K562 (cell line): ENCODE measurements around the gene CXXC1. TPM values are rescaled to one million over a fixed set of nuclear protein-coding genes. Genes with fewer than 3 reads are reported as not detected.

Source experiments
- ARHGAP35 ChIP-seq: fragments of 450-650 bp; IDR thresholded peaks from 2 replicates; pipeline ENCODE4 v1.6.1; 2018; ENCODE audit not compliant: partially characterized antibody
- CEBPG ChIP-seq, 3 experiments: fragments of 200-800 bp in 1 of 3; sonication (Bioruptor generic) in 1 of 3; sonication (generic) in 1 of 3; formaldehyde crosslinking in 1 of 3; IDR thresholded peaks in 2 of 3; conservative IDR thresholded peaks in 1 of 3; 2 replicates each; pipeline versions ENCODE4 v1.6.1 to v1.8.0; 2016 to 2022; ENCODE audit warnings: missing compliant biosample characterization in 2 of 3, missing genetic modification characterization in 2 of 3, mild to moderate bottlenecking in 1 of 3, missing genetic modification reagents in 1 of 3
- CXXC5 ChIP-seq: fragments of 250-450 bp; sonication (Bioruptor Pico); IDR thresholded peaks from 2 replicates; pipeline ENCODE4 v1.8.0; 2022; ENCODE audit warnings: inconsistent platforms, mild to moderate bottlenecking, moderate library complexity
- DPF2 ChIP-seq: fragments of 450-650 bp; IDR thresholded peaks from 2 replicates; pipeline ENCODE4 v1.6.1; 2016
- E2F3 ChIP-seq: fragments of 250-450 bp; sonication (Bioruptor Pico); IDR thresholded peaks from 2 replicates; pipeline ENCODE4 v1.4.0; 2020; ENCODE audit warnings: mild to moderate bottlenecking
- FOSL1 ChIP-seq: fragments of 200-800 bp; sonication (Bioruptor generic); conservative IDR thresholded peaks from 2 replicates; pipeline ENCODE4 v1.6.1; 2016; ENCODE audit warnings: missing genetic modification characterization, missing compliant biosample characterization
- HDAC8 ChIP-seq: fragments of 450-650 bp; IDR thresholded peaks from 2 replicates; pipeline ENCODE4 v1.6.1; 2016; ENCODE audit warnings: mild to moderate bottlenecking, missing genetic modification characterization, moderate library complexity, missing compliant biosample characterization
- KDM5B ChIP-seq: fragments of 200-600 bp; sonication (generic); IDR thresholded peaks from 2 replicates; pipeline ENCODE4 v1.6.1; 2012; ENCODE audit warnings: low read depth, mild to moderate bottlenecking, moderate library complexity, low read length, control low read depth, inconsistent platforms; ENCODE audit not compliant: insufficient replicate concordance
- NR1H2 ChIP-seq: sonication (generic); formaldehyde crosslinking; IDR thresholded peaks from 2 replicates; pipeline ENCODE4 v1.4.0; 2020; ENCODE audit warnings: mild to moderate bottlenecking, missing genetic modification reagents
- OTX1 ChIP-seq: fragments of 450-650 bp; formaldehyde crosslinking; IDR thresholded peaks from 2 replicates; pipeline ENCODE4 v1.4.0; 2022; ENCODE audit warnings: mild to moderate bottlenecking
- PHF21A ChIP-seq: fragments of 450-650 bp; IDR thresholded peaks from 2 replicates; pipeline ENCODE4 v1.6.1; 2017; ENCODE audit warnings: low read depth, borderline replicate concordance
- POLR3A ChIP-seq: IDR thresholded peaks from 2 replicates; pipeline ENCODE4 v1.6.1; 2011; ENCODE audit warnings: borderline replicate concordance, mild to moderate bottlenecking, moderate library complexity; ENCODE audit not compliant: insufficient read length, insufficient read depth; ENCODE audit errors: extremely low read depth
- RBM14 ChIP-seq: fragments of 200-400 bp; formaldehyde crosslinking; IDR thresholded peaks from 2 replicates; pipeline ENCODE4 v1.6.1; 2018; ENCODE audit warnings: low read depth, mild to moderate bottlenecking, low read length, moderate library complexity, borderline replicate concordance; ENCODE audit not compliant: insufficient read depth
- SREBF2 ChIP-seq: sonication (generic); formaldehyde crosslinking; IDR thresholded peaks from 2 replicates; pipeline ENCODE4 v1.4.0; 2020; ENCODE audit warnings: mild to moderate bottlenecking, missing genetic modification reagents
- ZNF143 ChIP-seq: sonication (generic); formaldehyde crosslinking; IDR thresholded peaks from 2 replicates; pipeline ENCODE4 v1.9.0; 2022; ENCODE audit warnings: mild to moderate bottlenecking, missing genetic modification reagents
- ZNF146 ChIP-seq: IDR thresholded peaks from one replicate; pipeline ENCODE4 v1.6.1; 2018; ENCODE audit warnings: missing compliant biosample characterization; ENCODE audit not compliant: unreplicated experiment
- ZNF282 ChIP-seq: sonication (generic); formaldehyde crosslinking; IDR thresholded peaks from 2 replicates; pipeline ENCODE4 v1.8.1; 2023; ENCODE audit warnings: missing genetic modification reagents
- ZNF583 ChIP-seq: fragments of 250-450 bp; sonication (Bioruptor Pico); IDR thresholded peaks from 2 replicates; pipeline ENCODE4 v1.4.0; 2020
- polyA plus RNA-seq, 8 experiments: library from polyadenylated mRNA; depleted of rRNA in 4 of 8; stranded (reverse) in 5 of 8; unstranded in 3 of 8; fragments of >200 nt; fragmentation: Nextera tagmentation in 2 of 8; fragmentation: Illumina TruSeq in 1 of 8; extraction: Ambion mirVana in 2 of 8; extraction: Trizol in 1 of 8; gene quantifications; 2 replicates each; pipeline versions ENCODE4 v1.2.1 to v1.2.3, GENCODE V29; 2011 to 2014; ENCODE audit warnings: inconsistent platforms in 1 of 8, missing spikeins in 1 of 8
- total RNA-seq, 7 experiments: library from RNA; depleted of rRNA in 6 of 7; stranded (reverse); fragments of >200 nt in 6 of 7; fragmentation: Illumina TruSeq in 2 of 7; extraction: Trizol in 2 of 7; gene quantifications; 2 replicates each; pipeline versions ENCODE4 v1.2.1 to v1.2.3, GENCODE V29; 2011 to 2021; ENCODE audit warnings: low replicate concordance in 1 of 7
- TF ChIP-seq, protein P1 (sequence below): fragments of 450-650 bp; IDR thresholded peaks from 2 replicates; pipeline ENCODE4 v1.6.1; 2017; ENCODE audit warnings: mild to moderate bottlenecking, moderate library complexity
- TF ChIP-seq, protein P2 (sequence below): fragments of 250-450 bp; sonication (Bioruptor Pico); IDR thresholded peaks from 2 replicates; pipeline ENCODE4 v1.8.0; 2021; ENCODE audit warnings: moderate library complexity, mild to moderate bottlenecking, inconsistent platforms

CXXC1 gene
- total and polyA plus RNA-seq, 9 of the 15 experiments (the other 6 are each of a cell fraction or from before 2014, with no cell fraction given) = 3.4 to 81.0 (median 34.1) TPM

DNA sequence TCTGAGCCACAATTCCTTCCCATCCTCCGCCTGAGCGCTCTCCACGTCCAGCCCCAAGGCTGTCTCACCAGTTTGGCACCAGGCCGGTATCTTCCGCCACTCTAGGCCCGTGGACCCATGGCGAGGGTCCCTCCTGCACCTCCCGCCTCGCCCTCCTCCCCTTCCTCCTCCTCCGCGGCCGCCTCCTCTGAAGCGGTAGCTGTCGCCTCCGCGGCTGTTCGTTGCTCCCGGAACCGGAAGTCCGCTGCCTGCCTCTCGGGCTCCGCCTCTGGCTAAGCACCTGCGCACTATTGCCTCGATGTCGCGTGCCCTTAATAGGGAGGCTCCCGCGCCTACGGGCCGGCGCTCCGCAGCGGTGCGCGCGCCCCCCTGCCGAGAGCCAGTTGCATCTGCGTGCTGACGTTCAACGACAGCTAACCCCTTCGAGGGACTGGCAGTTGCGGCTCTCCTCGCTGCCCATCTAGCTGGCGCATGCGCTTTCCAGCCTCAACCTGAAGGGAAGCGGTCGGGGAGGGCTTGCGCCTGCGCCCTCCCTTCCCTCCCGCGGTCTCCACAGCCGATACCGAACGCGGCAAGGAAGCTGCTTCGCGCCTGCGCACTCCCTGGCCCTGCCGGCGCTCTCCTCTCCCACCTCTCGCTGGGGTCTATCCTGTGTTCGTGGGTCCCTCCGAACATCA is 6.1 kb downstream of the CXXC1 start, which contains the start of gene MBD1 (continued):
- no peak for TF ChIP-seq ZNF282 (CRISPR knock-in tag)
- TF ChIP-seq E2F3 (CRISPR knock-in tag) = no peak
- TF ChIP-seq CXXC5 (CRISPR knock-in tag) = peak; percentile 77
- TF ChIP-seq DPF2 = no peak; the same call in 1 of the 2 replicates
- TF ChIP-seq CEBPG (CRISPR knock-in tag; IDR thresholded peaks at IDR 0.05) = peak; percentile 53; the same call in 1 of the 2 replicates
- no peak for TF ChIP-seq CEBPG (tag; conservative IDR thresholded peaks at IDR 0.05 in 1 of 2, IDR thresholded peaks at IDR 0.05 in 1 of 2)
- TF ChIP-seq NR1H2 (CRISPR knock-in tag) = no peak
- no peak for TF ChIP-seq POLR3A
- no peak for TF ChIP-seq ARHGAP35
- TF ChIP-seq ZNF146 (CRISPR knock-in tag) = no peak
- no peak for TF ChIP-seq ZNF583
- TF ChIP-seq HDAC8 (tag) = no peak
- no peak for TF ChIP-seq SREBF2
- TF ChIP-seq, protein P1, sequence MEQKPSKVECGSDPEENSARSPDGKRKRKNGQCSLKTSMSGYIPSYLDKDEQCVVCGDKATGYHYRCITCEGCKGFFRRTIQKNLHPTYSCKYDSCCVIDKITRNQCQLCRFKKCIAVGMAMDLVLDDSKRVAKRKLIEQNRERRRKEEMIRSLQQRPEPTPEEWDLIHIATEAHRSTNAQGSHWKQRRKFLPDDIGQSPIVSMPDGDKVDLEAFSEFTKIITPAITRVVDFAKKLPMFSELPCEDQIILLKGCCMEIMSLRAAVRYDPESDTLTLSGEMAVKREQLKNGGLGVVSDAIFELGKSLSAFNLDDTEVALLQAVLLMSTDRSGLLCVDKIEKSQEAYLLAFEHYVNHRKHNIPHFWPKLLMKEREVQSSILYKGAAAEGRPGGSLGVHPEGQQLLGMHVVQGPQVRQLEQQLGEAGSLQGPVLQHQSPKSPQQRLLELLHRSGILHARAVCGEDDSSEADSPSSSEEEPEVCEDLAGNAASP = no peak
- TF ChIP-seq, protein P2, sequence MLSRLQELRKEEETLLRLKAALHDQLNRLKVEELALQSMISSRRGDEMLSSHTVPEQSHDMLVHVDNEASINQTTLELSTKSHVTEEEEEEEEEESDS (CRISPR knock-in tag) = no peak
- no peak for TF ChIP-seq PHF21A
- no peak for TF ChIP-seq OTX1 (CRISPR knock-in tag)
- no peak for TF ChIP-seq RBM14
- TF ChIP-seq KDM5B = peak; percentile 88
- TF ChIP-seq FOSL1 (tag) = no peak
- TF ChIP-seq ZNF143 (CRISPR knock-in tag) = no peak
